GM12892 (cell line): Measurements from ENCODE around the gene TMEM130.

Experiments used
- DNase-seq: peaks from one replicate; pipeline ENCODE4 v3.0.0; 2011; ENCODE audit not compliant: insufficient read length
- FAIRE-seq: peaks from 2 replicates; lab custom pipeline; 2011; peaks lifted over from hg19 to GRCh38; lab: Jason Lieb, UNC
- POLR2A ChIP-seq: IDR thresholded peaks from 2 replicates; pipeline ENCODE4 v1.6.1; 2011; ENCODE audit warnings: low read depth, low read length, control low read depth
- POLR2AphosphoS5 ChIP-seq: IDR thresholded peaks from 2 replicates; pipeline ENCODE4 v1.6.1; 2011; ENCODE audit warnings: low read depth, low read length, control low read depth
- TAF1 ChIP-seq: IDR thresholded peaks from 2 replicates; pipeline ENCODE4 v1.6.1; 2011; ENCODE audit warnings: low read depth, mild to moderate bottlenecking, control low read depth, low read length, borderline replicate concordance

Gene TMEM130

DNA sequence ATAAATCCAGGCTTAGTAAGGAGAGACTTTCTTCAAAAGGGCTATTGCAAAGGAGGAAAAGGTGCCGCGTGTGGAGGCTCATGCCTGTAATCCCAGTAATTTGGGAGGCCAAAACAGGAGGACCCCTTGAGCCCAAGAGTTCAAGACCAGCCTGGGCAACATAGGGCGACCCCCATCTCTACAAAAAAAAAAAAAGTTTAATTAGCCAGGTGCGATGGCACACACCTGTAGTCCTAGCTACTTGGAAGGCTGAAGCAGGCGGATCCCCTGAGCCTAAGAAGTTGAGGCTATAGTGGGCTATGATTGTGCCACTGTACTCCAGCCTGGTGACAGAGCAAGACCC lies 32.2 kb downstream of the TMEM130 start:
- FAIRE-seq (no peak), DNase-seq (no peak)
- TF ChIP-seq TAF1 (no peak), POLR2AphosphoS5 (no peak), POLR2A (no peak)

GRCh38 chr7:98836811-98837629 lies 32.8 kb downstream of the TMEM130 start:
- TF ChIP-seq POLR2A: no peak
- no peak for TF ChIP-seq POLR2AphosphoS5
- TF ChIP-seq TAF1: no peak
- DNase-seq (no peak), FAIRE-seq (no peak)

DNA sequence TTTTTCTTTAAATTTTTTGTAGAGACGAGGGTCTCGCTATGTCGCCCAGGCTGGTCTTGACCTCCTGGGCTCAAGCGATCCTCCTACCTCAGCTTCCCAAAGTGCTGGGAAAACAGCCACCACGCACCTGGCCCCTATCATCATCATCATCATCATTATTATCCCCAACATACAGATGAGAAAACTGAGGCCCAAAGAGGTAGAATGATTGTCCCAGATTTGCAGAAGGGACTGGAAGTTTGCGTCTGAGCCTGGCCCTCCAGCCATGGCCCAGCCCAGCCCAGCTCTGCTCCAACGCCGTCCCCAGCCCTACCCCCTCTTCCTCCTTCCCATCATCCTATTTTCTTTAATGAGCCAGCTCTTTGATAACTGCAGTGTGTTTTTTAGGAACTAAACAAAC lies 34.9 kb downstream of the TMEM130 start:
- no peak for DNase-seq
- TF ChIP-seq POLR2A (no peak), POLR2AphosphoS5 (no peak)
- no peak for FAIRE-seq

GRCh38 chr7:98833022-98833421 lies 36.8 kb downstream of the TMEM130 start:
- DNase-seq (no peak), FAIRE-seq (no peak)
- no peak for TF ChIP-seq POLR2AphosphoS5
- TF ChIP-seq POLR2A: no peak
- TF ChIP-seq TAF1: no peak

DNA sequence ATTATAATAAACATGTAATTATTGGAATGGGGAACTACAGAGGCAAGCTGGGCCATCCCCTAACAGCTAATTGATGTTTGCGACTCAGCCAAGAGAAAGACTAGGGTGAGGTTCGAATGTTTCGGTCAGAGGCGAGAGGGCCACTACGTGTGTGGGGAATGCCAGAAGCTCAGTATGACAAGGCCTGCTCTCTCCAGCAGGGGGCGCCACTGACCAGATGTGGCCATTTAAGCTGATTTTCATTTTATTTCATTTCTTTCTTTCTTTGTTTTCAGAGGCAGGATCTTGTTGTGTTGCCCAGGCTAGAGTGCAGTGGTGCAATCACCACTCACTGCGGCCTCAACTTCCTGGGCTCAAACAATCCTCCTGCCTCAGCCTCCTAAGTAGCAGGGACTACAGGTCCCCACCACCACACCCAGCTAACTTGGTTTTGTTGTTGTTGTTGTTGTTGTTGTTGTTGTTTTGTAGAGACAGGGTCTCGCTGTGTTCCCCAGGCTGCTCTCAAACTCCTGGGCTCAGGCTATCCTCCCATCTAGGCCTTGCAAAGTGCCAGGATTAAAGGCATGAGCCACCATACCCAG lies 38.1 kb downstream of the TMEM130 start:
- TF ChIP-seq TAF1 (no peak), POLR2AphosphoS5 (no peak), POLR2A (no peak)
- DNase-seq (no peak), FAIRE-seq (peak; percentile 5)

DNA sequence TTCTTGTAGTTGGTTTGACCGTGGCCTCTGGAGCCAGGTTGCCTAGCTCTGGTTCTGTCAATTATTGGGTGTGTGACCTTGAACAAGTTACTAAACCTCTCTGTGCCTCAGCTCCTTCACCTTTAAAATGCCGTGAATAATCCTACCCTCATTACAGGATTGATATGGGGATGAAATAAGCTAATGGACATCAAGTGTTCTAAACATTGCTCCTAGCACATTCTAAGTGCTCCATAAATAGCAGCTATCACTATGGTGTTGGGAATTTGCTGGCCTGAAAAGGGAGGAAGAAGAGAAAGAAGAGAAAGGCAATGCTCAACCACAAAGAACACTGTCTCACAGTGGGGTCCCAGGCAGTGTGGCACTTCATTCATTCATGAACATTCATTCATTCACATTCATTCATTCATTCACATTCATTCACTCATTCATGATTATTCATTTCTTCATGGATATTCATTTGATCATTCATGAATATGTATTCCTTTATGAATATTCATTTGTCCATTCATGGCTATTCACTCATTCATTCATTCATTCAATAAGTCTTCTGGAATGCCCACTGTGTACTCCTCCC lies 38.8 kb downstream of the TMEM130 start:
- no peak for FAIRE-seq

GRCh38 chr7:98828368-98828767 lies 41.4 kb downstream of the TMEM130 start:
- FAIRE-seq: no peak
- TF ChIP-seq POLR2A: no peak
- TF ChIP-seq TAF1: no peak
- no peak for TF ChIP-seq POLR2AphosphoS5
- DNase-seq: no peak

More for the DNA sequence above, 38.8 kb downstream of the TMEM130 start:
- TF ChIP-seq POLR2A (no peak), TAF1 (no peak), POLR2AphosphoS5 (no peak)
- DNase-seq: no peak

- DNase-seq: no peak
- no peak for FAIRE-seq
- TF ChIP-seq TAF1: no peak
- no peak for TF ChIP-seq POLR2A
- TF ChIP-seq POLR2AphosphoS5: no peak
Measured at GRCh38 chr7:98827258-98827657, 42.6 kb downstream of the TMEM130 start.

GRCh38 chr7:98826811-98827231 lies 43.0 kb downstream of the TMEM130 start:
- TF ChIP-seq POLR2A (no peak), POLR2AphosphoS5 (no peak), TAF1 (no peak)
- FAIRE-seq: no peak
- DNase-seq: no peak

GRCh38 chr7:98826387-98826786 lies 43.4 kb downstream of the TMEM130 start:
- no peak for TF ChIP-seq TAF1
- no peak for TF ChIP-seq POLR2AphosphoS5
- TF ChIP-seq POLR2A: no peak
- FAIRE-seq (no peak), DNase-seq (no peak)

DNA sequence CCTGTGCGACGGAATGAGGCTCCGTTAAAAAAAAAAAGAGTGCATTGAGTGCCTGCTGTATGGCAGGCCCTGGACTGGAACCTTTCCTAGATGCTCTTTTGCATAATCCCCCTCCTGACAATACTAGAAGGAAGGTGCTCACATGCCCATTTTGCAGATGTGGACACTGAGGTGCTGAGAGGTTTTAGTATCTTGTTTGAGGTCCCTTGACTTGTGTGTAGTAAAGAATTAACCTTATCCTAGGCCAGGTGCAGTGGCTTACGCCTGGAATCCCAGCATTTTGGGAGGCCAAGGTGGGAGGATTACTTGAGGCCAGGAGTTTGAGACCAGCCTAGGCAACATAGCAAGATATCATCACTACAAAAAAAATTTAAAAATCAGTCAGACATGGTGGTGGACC lies 46.6 kb downstream of the TMEM130 start:
- DNase-seq (no peak), FAIRE-seq (no peak)
- TF ChIP-seq POLR2A (no peak), POLR2AphosphoS5 (no peak), TAF1 (no peak)

- no peak for TF ChIP-seq TAF1
- TF ChIP-seq POLR2AphosphoS5: no peak
- no peak for TF ChIP-seq POLR2A
- no peak for FAIRE-seq
- no peak for DNase-seq
Measured at GRCh38 chr7:98821348-98821747, 48.5 kb downstream of the TMEM130 start.
